ENCODE data around the gene TMEM79.

Gene TMEM79

DNA sequence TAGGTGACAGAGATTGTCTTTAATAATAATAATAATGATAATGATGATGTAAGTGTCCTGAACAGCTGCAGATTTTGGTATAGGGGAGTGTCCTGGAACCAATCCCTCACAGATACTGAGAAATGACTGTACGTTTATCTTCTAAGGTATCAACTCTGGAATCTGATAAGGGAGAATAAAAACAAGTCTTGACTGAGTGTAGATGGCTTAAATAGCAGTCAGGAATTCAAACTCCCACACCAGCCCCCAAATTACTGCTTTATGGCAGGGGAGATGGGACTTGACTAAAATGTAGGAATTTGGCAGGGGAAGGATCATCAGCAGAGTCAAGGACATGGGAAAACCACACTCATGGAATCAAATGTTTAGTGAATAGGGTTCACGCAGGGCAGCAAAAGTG lies 21.1 kb downstream of the TMEM79 start:
- Histone ChIP-seq H3K9me2 (replicated peaks; ENCODE audit: low read depth, low read length) (no peaks in the 10 kb centered on the region), H2AFZ (ENCODE audit: low read length) (no peak overlapping the region), H3K4me1 (ENCODE audit: insufficient read depth, low read length, poor library complexity, severe bottlenecking) (no peaks in the 10 kb centered on the region), H3K9me3 (ENCODE audit: insufficient read depth, low read depth, low read length) (no peaks in the 10 kb centered on the region), H4K20me1 (ENCODE audit: insufficient read depth, low read length, poor library complexity, severe bottlenecking) (no peaks in the 10 kb centered on the region), H3K4me3 (ENCODE audit: low read length, poor library complexity, severe bottlenecking) (no peak overlapping the region), H3K9ac (ENCODE audit: low read depth, low read length, poor library complexity, severe bottlenecking) (no peak overlapping the region), H3K79me2 (ENCODE audit: insufficient read depth, low read length) (no peaks in the 10 kb centered on the region), H3F3A (ENCODE audit: low read depth) (no peaks in the 10 kb centered on the region), H3K36me3 (ENCODE audit: insufficient read depth, low read length) (peaks cover 30% of the 10 kb centered on the region; the same call in 1 of the 2 replicates), H3K27me3 (ENCODE audit: insufficient read depth, low read length, poor library complexity, severe bottlenecking) (no peaks in the 10 kb centered on the region), H3K4me2 (ENCODE audit: low read depth, low read length, poor library complexity, severe bottlenecking) (no peak overlapping the region)
- TF ChIP-seq, protein P1, sequence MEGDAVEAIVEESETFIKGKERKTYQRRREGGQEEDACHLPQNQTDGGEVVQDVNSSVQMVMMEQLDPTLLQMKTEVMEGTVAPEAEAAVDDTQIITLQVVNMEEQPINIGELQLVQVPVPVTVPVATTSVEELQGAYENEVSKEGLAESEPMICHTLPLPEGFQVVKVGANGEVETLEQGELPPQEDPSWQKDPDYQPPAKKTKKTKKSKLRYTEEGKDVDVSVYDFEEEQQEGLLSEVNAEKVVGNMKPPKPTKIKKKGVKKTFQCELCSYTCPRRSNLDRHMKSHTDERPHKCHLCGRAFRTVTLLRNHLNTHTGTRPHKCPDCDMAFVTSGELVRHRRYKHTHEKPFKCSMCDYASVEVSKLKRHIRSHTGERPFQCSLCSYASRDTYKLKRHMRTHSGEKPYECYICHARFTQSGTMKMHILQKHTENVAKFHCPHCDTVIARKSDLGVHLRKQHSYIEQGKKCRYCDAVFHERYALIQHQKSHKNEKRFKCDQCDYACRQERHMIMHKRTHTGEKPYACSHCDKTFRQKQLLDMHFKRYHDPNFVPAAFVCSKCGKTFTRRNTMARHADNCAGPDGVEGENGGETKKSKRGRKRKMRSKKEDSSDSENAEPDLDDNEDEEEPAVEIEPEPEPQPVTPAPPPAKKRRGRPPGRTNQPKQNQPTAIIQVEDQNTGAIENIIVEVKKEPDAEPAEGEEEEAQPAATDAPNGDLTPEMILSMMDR (conservative IDR thresholded peaks at IDR 0.05; ENCODE audit: low read length), result no peak
- no peak for TF ChIP-seq EZH2phosphoT487 (IDR thresholded peaks at IDR 0.05; ENCODE audit: borderline replicate concordance)

DNA sequence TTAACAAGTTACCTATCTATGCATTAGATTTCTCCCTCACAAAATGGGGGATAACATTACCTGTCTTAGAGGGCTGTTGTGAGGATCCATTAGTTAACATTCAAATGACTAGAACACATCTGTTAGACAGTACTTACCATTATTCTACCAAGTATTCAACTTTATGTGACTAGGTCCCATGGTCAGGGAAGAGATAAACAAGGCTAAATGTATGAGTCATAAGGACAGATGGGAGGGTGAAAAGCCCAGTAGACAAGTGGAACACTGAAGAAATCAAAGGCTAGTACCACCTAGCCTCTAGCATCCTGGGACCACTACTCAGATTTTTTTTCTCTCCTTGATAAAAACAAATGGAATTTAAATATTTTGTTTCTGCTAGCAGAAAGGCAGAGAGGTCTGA lies 24.0 kb downstream of the TMEM79 start:
- peaks cover 55% of the 10 kb centered on the region; the same call in 1 of the 2 replicates for H3K36me3 ChIP-seq (ENCODE audit: insufficient read depth, low read length)
- TF ChIP-seq, protein P1 (conservative IDR thresholded peaks at IDR 0.05; ENCODE audit: low read length), result no peak
- no peak overlapping the region for H3K4me2 ChIP-seq (ENCODE audit: low read depth, low read length, poor library complexity, severe bottlenecking)
- no peak overlapping the region for H2AFZ ChIP-seq (ENCODE audit: low read length)
- no peaks in the 10 kb centered on the region for H3K4me1 ChIP-seq (ENCODE audit: insufficient read depth, low read length, poor library complexity, severe bottlenecking)
- H3K79me2 ChIP-seq (ENCODE audit: insufficient read depth, low read length), result no peaks in the 10 kb centered on the region
- H3K4me3 ChIP-seq (ENCODE audit: low read length, poor library complexity, severe bottlenecking), result no peak overlapping the region
- H3K27me3 ChIP-seq (ENCODE audit: insufficient read depth, low read length, poor library complexity, severe bottlenecking), result no peaks in the 10 kb centered on the region
- no peaks in the 10 kb centered on the region for H3K9me3 ChIP-seq (ENCODE audit: insufficient read depth, low read depth, low read length)
- H4K20me1 ChIP-seq (ENCODE audit: insufficient read depth, low read length, poor library complexity, severe bottlenecking), result no peaks in the 10 kb centered on the region
- no peaks in the 10 kb centered on the region for H3K9me2 ChIP-seq (replicated peaks; ENCODE audit: low read depth, low read length)
- no peak overlapping the region for H3K9ac ChIP-seq (ENCODE audit: low read depth, low read length, poor library complexity, severe bottlenecking)
- H3F3A ChIP-seq (ENCODE audit: low read depth), result no peaks in the 10 kb centered on the region

DNA sequence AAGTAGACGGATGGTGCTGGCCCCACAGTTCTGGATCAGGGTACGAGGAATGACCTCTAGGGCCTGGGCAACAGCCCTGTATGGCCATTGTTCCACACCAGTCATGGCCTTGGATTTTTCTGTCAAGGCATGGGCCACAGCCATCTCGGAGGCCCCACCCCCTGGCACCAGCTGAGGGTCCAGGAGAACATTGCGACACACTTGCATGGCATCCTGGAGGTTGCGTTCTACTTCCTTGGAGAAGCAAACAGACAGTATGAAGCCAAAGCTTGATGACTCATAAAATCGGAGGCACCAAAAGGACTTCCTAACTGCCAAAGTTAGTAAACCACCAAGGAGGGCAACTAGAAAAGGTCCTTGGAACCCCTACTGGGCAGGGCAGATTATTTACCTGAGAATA lies 26.8 kb downstream of the TMEM79 start:
- H3K4me3 ChIP-seq (ENCODE audit: low read length, poor library complexity, severe bottlenecking), result no peak overlapping the region
- no peaks in the 10 kb centered on the region for H3F3A ChIP-seq (ENCODE audit: low read depth)
- no peaks in the 10 kb centered on the region for H3K9me2 ChIP-seq (replicated peaks; ENCODE audit: low read depth, low read length)
- peaks cover 77% of the 10 kb centered on the region; the same call in 1 of the 2 replicates for H3K36me3 ChIP-seq (ENCODE audit: insufficient read depth, low read length)
- no peak overlapping the region for H2AFZ ChIP-seq (ENCODE audit: low read length)
- no peak overlapping the region for H3K9ac ChIP-seq (ENCODE audit: low read depth, low read length, poor library complexity, severe bottlenecking)
- H3K4me1 ChIP-seq (ENCODE audit: insufficient read depth, low read length, poor library complexity, severe bottlenecking), result no peaks in the 10 kb centered on the region
- TF ChIP-seq, protein P1 (conservative IDR thresholded peaks at IDR 0.05; ENCODE audit: low read length), result no peak
- no peak for TF ChIP-seq EZH2phosphoT487 (IDR thresholded peaks at IDR 0.05; ENCODE audit: borderline replicate concordance)
- H3K9me3 ChIP-seq (ENCODE audit: insufficient read depth, low read depth, low read length), result no peaks in the 10 kb centered on the region
- H3K27me3 ChIP-seq (ENCODE audit: insufficient read depth, low read length, poor library complexity, severe bottlenecking), result no peaks in the 10 kb centered on the region
- H3K79me2 ChIP-seq (ENCODE audit: insufficient read depth, low read length), result no peaks in the 10 kb centered on the region
- H3K4me2 ChIP-seq (ENCODE audit: low read depth, low read length, poor library complexity, severe bottlenecking), result no peak overlapping the region
- no peaks in the 10 kb centered on the region for H4K20me1 ChIP-seq (ENCODE audit: insufficient read depth, low read length, poor library complexity, severe bottlenecking)
